ENCODE data around the gene EEF2K.
"Not testable (repeated sequence)": the region's sequence is repeated elsewhere in the genome, so short reads cannot be mapped to it uniquely, and the experiment has no call there.

Gene EEF2K

DNA sequence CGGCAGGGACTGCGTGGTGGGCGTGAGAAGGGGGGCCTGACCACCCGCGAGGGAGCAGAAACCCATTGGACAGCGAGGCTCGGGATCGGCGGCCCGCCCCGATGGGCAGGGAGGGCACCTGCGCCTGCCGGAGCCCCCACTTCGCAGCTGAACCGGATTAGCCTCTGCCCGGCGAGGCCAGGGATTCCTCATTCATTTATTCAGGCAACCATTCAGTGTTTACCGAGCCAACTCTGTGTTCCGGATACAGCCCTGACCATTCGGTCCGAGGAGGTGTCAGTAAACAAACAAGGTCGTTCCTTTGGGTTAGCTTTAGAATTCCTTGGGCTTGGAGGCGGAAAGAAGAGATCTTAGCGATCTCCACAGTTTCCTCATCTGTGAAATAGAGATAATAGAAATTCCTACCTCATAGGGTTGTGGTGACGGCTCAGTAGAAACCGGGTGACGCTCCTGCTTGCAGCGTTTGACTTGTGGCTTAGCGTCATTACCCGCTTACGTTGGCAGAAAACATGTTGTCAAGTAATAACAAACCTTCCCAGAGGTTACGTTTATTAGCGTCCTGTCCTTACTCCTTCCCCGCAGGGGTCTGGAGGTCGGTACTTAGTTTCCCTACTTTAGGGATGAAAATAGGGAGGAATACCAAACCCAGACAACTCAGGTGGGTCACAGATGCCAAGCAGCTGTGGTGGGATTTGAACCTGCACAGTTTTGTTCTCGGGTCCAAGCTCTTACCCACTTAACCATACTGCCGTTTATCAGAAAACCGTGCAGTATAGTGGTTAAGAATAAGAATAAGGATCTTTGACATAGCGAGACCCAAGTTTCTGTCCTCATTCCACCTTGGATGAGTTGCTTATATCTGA, 92.0 kb downstream of the EEF2K start:
- DNase-seq, result peak; percentile 48 to 57

DNA sequence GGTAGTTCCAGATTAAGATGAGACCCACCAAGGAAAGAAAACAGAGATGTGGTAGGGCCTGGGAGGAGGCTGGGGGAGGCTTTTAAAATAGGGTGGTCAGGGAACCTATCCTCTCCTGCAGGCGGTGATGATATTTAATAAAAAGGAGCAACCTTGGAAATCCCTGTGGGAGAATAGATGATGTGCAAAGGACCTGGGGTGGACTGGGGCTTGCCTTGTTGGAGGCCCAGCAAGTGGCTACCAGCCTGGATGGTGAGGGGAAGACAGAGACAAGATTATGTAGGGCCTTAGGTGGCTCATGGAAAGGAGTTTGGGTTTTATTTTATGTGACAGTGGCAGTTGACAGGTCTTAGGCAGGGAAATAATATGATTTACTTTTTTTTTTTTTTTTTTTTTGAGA, 93.0 kb downstream of the EEF2K start:
- DNase-seq, result no peak

DNA sequence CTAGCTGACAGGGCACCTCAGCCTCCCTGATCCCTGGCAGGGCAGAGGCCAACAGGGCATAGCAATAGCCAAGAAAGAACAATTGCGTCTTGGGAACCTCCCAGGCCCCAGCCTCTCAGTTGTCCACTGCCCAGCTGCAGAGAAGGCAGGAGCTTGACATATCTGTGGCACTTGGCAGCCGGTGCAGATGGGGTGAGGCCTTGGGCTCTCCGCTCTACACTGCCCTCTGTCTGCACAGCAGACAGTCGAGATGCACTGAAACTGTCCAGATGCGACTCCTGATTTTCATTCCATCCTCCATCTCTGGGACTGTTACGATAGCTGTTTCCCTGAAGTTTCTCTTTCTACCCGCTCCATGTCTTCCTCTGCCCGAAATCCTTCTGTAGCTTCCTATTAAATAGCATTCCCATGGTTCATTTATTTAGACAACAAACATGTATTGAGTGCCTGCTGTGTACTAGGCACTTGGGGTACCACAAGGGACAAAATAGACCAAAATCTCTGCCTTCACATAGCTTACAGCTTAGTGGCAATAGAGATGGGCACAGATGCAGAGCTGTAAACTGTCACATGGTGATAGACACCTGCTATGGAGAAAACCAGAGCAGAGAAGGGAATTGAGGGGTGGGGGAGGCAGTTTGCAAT, 94.5 kb downstream of the EEF2K start:
- DNase-seq, result peak; percentile 33 to 40

DNA sequence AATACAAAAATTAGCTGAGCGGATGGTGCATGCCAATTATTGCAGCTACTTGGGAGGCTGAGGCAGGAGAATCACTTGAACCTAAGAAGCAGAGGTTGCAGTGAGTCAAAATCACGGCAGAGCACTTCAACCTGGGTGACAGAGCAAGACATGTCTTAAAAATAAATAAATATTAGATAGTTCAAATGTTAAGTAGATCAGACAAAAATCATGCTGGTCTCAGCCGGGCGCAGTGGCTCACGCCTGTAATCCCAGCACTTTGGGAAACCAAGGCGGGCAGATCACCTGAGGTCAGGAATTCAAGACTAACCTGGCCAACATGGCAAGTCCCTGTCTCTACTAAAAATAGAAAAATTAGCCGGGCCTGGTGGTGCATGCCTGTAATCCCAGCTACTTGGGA, 95.3 kb downstream of the EEF2K start:
- not testable (repeated sequence) for DNase-seq

DNA sequence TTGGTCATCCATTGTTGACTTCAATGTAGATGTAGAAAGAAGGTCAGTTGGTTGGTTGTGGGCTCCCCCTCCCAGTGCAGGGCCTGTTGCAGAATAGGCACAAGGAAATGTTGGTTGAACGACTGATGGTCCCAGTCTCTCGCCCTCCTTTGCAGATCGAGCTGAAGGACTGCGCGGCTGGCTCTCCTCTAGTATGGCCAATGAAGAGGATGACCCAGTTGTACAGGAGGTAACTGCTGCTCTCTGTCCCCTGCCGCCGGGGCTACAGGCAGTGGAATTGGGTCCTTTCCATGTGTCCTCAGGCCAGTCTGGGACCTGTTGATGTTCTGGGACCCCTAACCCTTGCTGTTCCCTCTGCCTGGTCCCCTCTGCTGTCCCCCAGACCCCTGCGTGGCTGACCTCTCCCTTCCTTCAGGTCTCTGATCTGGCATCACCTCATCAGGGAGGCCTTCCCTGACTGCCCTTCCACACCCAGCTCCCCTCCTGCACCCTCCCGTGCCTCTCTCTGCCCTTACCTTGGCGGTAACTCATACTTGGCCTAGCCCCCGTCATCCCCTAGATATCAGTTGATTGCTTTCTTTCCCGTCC, 96.8 kb downstream of the EEF2K start:
- DNase-seq, result no peak

DNA sequence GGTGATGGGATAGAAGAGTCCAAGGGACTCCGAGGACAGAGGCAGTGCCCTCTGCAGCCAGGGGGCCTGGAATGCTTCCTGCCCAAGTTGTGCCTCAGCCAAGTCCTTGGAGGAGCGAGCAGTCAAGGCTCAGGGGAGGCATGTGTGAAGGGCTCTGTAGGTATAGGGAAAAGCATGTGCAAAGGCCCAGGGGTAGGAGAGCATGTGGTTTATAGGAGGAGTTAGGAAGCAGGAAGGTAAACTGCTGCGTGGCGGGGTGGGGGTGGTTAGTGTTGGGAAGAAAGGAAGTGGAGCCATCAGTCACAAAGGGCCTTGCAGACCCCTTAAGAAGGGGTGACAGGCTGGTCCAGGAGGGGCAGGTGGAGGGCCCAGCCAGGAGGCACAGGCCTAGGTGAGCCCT, 98.3 kb downstream of the EEF2K start:
- no peak for DNase-seq

DNA sequence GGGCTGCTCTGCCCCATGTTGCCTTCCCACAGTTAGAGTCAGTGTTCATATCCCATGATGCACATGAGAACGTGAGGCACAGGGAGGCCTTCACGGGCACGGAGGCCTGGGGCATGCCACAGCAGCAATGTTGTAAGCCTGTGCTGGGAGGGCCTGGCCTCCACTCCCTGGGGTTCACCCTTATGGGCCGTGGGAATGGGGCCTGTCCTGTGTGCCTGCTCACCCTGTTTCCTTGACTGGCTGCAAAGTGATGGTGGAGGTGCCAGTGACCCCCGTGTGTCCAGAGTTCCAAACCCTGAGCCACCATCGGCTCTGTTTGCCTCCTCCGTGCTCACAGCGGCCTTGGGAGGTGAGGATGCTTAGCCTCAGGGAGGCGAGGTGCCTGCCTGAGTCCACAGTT, 100.7 kb downstream of the EEF2K start:
- DNase-seq, result no peak

DNA sequence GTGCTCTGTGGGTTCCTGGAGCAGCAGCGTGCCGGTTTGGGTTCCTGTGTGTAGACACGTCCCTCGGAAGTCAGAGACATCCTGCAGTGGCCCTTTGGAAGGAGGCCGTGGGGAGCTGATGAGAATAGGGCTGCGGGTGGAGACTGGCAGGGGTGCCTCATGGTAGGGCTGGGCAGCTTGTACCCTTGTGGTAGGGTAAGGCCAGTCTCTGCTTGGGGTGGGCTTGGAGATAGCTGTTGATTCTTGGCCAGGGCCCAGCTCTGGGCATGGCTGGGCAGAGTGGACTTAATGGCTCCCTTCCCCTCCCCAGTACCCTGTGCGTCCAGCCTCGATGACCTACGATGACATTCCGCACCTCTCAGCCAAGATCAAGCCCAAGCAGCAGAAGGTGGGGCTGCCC, 101.8 kb downstream of the EEF2K start:
- no peak for DNase-seq

DNA sequence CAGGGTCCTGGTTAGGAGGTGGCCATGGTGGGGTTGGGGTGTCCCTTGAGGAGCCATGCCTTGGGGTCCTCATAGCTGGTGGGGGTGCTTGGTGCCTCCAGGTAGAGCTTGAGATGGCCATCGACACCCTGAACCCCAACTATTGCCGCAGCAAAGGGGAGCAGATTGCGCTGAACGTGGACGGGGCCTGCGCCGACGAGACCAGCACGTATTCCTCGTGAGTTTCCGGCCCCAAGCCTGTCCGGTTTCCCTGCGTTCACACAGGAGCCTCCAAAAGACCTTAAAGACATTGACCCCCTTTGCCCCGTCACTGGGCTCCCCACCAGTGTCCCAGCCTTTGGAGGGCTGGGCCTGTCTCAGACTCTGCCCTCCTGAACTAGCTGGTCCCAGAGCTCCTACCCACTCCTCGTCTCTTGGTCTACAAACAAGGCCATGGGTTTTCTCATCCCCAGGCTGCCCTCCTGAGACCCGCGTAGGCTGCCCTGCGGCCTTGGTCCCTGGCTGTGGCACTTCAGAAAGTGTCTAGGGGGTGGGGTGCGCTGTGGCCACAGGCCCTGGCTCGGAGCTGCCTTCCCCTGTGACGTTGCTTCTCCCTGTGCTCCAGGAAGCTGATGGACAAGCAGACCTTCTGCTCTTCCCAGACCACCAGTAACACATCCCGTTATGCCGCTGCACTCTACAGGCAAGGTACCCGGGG, 102.9 kb downstream of the EEF2K start:
- DNase-seq, result no peak

DNA sequence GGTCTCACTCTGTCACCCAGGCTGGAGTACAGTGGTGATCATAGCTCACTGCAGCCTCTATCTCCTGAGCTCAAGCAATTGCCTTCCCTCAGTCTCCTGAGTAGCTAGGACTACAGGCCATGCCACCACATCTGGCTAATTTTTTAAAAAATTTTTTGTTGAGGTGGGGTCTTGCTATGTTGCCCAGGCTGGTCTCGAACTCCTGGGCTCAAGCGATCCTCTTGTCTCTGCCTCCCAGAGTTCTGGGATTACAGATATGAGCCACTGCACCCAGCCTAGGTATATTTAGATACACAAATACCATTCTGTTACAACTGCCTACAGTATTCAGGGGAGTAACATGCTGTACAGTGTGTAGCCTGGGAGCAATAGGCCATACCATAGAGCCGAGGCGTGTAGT, 105.4 kb downstream of the EEF2K start:
- no peak for DNase-seq

DNA sequence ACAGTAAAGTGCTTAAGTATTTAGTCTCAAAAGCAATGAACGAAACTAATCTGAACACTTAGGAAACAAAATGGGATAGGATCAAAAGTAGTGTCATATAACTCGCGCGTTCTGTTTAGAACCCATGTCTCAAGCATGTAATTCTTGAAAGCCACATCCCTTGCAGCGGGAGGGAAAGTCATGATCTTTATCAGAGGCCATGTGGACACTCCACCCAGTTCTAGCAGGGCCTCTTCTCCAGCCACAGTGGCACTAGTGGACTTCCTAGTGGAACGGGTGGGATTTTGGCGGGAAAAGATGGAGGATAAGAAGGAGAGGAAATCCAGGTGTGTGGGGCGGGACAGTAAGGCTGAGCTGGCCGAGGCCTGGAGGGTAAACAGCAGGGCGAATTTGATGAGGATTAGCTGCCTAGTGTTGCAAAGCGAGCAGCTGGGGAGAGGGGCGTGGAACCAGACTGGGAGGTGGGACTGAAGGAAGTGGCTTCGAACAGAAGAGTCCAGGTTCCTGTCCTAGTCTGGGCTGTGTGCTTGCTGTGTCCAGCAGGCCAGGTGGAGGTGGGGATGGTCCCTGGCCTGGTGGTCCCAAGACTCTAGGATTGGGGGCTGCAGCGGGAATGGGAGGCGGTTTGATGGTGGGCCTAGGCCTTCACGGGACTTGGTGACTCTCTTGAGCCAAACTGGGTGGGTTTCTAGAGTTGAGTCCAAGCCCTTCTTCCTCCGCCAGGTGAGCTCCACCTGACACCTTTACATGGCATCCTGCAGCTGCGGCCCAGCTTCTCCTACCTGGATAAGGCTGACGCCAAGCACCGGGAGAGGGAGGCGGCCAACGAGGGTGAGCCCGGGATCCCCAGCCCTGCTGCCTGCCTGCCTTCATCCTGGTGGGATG, 107.1 kb downstream of the EEF2K start:
- no peak for DNase-seq

DNA sequence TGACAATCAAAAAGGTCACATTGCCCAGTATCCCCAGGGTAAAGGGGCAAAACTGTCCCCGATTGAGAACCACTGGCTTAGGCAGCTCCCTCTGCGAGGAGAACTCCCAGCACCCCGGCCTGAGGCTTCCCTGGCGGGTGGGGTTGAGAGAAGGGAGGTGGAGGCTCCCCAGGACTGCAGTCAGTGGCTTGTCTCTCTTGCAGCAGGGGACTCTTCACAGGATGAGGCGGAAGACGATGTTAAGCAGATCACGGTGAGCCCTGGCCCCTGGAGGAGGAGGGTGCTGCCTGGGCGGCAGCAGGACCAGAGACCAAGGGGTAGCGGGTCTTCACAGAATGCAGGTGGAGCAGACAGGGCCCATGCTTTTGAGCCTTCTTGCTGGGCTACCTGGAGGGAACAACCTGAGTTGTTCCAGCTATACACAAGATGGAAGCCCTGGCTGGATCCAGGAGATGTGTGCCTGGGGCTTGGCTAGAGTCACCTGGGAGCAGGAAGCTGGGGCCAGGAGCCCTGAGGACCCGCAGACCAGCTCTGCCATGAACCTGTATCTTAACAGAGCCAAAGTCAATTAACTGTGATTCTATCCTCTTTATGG, 107.9 kb downstream of the EEF2K start:
- DNase-seq, result no peak

DNA sequence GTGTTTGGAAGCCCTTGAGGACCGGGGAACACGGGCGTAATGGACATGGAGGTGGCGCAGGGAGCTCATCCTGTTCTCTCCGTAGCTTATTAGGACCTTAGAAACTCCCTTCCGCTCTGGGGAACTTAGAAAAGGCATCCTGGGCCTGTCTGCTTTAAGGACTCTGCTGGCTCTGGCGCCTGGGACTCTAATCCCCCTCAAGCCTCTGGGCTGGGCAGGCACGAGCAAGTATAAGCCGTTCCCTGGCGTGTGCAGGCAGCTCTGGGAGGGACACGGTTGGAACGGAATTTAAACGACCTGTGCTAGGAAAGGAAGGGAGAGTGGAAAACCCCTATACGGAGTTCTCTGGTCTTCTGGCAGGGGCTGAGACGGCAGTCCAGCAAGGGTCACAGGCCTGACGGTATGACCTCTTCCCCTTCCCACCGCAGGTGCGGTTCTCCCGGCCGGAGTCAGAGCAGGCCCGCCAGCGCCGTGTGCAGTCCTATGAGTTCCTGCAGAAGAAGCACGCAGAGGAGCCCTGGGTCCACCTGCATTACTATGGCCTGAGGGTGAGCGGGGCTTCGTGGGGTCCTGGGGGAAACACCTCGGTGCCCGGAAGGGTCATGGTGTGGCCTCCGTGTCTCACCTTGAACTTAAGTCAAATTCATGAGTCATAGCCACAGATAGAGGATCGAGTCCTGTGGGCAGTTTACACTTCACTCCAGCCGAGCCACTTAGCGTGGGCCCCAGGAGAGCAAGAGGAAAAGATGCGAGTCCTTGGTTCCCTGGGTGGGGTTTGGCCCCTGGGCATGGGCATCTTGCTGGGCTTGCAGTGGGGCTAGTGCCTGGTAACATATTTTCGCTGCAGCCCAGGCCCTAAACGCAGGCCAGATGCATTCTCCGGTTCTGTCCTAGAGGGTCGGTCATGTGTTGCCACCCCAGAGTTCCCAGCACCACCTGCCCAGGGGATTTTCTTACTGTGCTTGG, 108.9 kb downstream of the EEF2K start:
- DNase-seq, result no peak

DNA sequence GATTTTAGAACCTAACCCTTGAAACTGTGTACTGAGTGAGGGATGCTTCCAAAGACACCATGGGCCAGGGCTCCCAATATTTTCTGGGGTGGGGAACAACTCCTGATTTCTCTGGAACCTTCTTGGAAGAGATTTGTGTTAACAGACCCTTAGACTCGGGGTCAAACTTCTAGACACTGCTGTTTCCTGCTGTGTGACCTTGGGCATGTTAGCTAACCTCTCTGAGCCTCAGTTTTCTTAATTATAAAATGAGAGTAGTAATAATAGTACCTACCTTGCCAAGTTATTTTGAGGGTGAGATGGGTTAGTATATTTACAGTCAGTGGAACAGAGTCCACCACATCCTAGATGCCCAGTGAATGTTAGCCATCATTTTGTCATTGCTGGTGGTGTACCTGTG, 109.9 kb downstream of the EEF2K start:
- no peak for DNase-seq

DNA sequence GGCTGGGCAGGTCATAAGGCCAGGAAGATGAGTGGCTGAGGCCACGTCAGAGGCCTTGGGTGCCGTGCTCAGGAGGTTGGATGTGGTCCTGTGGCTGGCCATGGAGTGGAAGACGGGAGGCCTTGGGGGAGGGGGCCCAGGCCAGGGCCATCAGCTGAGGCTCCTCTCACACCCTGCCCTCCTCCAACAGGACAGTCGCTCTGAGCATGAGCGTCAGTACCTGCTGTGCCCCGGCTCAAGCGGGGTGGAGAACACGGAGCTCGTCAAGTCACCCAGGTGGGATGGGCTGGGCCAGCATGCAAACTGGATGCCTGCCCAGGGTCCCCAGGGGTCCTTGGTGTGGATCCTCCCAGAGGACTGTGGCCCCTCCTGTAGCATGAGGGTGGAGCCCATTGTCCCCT, 110.3 kb downstream of the EEF2K start:
- DNase-seq, result no peak

DNA sequence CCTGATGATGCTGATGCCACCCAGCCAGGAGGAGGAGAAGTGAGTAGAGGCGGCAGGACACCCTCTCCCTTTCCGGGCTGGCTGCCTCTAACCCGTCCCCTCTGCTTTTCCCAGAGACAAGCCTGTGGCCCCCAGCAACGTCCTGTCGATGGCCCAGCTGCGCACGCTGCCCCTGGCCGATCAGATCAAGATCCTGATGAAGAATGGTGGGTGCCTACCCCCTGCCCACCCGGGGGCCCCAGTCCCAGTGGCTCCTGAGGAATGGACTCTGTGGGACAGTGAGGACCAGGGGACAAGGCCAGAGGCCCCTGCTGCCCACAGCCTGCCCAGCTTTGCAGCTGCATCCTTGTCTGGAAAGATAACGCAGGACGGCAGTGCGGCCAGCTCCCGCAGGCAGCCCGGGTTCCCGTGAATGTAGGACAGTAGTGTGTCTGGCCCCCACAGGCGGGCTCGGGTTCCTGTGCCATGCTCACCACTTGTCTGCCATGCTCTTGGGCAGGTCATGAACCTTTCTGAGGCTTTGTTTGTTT, 111.0 kb downstream of the EEF2K start:
- DNase-seq, result no peak

DNA sequence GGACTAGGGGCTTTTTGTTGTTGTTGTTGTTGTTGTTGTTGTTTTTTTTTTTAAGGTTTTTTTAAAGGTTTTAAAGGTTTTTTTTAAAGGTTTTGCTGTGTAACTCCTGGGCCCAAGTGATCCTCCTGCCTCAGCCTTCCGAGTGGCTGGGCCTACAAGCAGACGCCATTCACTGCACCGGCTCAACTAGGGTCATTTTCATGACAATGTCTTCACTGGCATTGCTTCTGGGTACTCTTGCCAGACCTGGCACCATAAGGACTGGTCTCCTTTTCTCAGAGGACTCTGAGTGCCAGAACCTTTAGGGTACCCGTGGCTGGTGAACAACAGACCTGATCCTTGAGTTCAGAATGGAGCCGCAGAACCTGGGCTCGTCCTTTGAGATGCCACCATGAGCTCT, 111.5 kb downstream of the EEF2K start:
- no peak for DNase-seq

DNA sequence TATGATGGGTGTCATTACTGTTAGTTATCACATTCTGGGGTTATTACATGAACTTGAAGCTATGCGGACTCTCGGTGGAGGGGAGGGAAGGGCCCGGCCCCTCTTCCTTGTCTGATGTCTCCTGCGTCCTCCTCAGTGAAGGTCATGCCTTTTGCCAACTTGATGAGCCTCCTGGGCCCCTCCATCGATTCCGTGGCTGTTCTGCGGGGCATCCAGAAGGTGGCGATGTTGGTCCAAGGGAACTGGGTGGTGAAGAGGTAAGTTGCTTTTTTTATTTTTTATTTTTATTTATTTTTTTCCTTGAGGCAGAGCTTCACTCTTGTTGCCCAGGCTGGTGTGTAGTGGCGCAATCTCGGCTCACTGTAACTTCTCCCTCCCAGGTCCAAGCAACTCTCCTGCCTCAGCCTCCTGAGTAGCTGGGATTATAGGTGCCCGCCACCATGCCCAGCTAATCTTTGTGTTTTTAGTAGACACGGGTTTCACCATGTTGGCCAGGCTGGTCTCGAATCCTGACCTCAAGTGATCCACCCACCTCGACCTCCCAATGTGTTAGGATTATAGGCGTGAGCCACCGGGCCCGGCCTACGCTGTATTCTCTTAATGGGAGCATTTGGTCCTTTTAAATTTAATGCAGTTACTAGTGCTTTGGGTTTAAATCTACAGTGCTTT, 112.7 kb downstream of the EEF2K start:
- peak; percentile 1 to 26 for DNase-seq

DNA sequence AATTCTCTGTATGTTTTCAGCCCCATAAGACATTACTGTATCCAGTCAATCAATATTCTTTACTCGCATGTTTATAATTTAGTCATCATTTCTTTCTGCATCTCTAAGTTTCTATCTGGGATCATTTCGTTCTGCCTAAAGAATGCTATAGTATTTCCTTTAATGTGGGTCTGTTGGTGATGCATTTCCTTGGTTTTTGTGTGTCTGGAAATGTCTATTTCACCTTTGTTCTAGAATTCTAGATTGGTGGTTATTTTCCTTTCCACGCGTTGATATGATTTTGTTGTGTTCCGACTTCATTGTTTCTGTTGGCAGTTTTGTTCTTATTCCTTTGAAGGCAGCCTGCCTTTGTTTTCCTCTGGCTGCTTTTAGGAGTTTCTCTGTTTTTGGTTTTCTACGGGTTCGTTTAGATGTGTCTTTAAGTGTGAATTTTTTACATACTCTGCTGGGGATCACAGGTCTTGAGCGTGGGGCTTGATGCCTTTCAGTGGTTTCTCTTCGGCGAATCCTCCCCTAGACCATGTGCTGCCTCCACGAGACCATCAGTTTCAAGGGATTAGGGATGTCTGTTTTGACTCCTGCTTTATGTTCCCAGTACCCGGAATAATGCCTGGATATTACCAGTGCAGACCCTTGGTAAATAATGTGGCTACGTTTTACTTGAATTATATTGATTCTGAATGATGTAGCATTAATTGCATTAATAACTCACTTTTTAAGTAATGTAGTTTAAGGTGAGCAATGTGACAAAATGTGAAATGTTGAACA, 114.7 kb downstream of the EEF2K start:
- DNase-seq, result no peak
